ENCODE measurements around the gene NADSYN1. TPM values are rescaled to one million over a fixed set of nuclear protein-coding genes. Genes with fewer than 3 reads are reported as not detected.

Gene NADSYN1
- total and polyA plus RNA-seq, 10 donors: 68.4 to 137 (median 105) TPM

DNA sequence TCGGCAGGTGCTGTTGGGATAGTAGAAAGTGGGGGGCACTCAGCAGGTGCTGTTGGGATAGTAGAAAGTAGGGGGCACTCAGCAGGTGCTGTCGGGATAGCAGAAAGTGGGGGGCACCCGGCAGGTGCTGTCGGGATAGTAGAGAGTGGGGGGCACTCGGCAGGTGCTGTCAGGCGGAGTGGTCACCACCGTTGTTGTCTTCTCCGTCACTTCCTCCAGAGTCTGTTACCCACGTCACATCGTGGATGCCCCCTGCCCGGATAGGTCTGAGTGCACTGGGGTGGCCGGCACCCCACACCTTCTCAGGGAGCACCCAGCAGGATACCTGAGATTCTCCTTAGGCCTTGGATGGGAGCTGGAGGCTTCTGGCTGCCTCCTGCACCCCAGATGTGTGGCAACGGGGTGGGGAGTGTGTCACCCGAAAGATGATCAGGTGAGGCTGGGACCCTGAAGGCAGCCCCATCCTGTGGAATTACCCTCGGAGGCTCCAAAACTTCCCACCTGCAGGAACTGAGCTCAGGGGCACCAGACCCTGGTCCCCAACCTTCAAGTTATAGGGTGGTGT lies 50.0 kb downstream of the NADSYN1 start:
- intact Hi-C loops (cut with DNase I; ENCODE audit: low total_unique reads): no loop called here
- WGBS, 5 donors: 94 to 98% (median 96%) methylated on average over 13 to 15 of the region's 15 CpGs
- H3K4me3 ChIP-seq: no peak overlapping the region
- no peak overlapping the region for H3K27ac ChIP-seq
- peaks cover 0 to 21% (median 13%) of the 10 kb centered on the region in 8 donors for H3K9me3 ChIP-seq
- no peak for TF ChIP-seq POLR2AphosphoS5 (IDR thresholded peaks at IDR 0.05)
- TF ChIP-seq, protein P1, sequence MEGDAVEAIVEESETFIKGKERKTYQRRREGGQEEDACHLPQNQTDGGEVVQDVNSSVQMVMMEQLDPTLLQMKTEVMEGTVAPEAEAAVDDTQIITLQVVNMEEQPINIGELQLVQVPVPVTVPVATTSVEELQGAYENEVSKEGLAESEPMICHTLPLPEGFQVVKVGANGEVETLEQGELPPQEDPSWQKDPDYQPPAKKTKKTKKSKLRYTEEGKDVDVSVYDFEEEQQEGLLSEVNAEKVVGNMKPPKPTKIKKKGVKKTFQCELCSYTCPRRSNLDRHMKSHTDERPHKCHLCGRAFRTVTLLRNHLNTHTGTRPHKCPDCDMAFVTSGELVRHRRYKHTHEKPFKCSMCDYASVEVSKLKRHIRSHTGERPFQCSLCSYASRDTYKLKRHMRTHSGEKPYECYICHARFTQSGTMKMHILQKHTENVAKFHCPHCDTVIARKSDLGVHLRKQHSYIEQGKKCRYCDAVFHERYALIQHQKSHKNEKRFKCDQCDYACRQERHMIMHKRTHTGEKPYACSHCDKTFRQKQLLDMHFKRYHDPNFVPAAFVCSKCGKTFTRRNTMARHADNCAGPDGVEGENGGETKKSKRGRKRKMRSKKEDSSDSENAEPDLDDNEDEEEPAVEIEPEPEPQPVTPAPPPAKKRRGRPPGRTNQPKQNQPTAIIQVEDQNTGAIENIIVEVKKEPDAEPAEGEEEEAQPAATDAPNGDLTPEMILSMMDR (IDR thresholded peaks at IDR 0.05 in 8 of 11, conservative IDR thresholded peaks at IDR 0.05 in 3 of 11): no peak
- TF ChIP-seq POLR2A (IDR thresholded peaks at IDR 0.05): no peak
- peaks cover 6 to 91% (median 61%) of the 10 kb centered on the region in 6 donors for H3K36me3 ChIP-seq
- DNase-seq: no peak
- H3K4me1 ChIP-seq: peaks cover 0 to 9% (median 0%) of the 10 kb centered on the region in 6 donors
- H3K27me3 ChIP-seq (replicated peaks in 1 of 7): no peaks in the 10 kb centered on the region

DNA sequence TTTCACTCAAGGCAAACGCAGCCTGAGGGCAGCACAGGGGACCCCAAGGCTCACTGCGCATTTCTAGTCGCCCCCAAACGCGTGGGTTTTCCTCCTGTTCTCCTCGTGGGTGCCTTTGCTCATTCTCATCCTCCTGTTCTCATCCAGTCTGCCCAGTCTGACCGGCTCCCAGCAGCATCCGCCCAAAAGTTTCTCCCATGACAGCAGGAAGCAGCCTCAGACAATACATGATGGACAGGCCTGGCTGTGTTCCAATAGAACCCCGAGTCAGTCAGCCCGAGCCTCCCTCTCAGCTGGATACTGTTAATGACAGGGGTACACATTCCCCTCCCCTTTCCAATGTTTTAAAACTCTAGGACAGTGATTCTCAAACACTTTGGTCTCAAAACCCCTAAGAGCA lies 51.5 kb downstream of the NADSYN1 start:
- Histone ChIP-seq H3K4me1 (peaks cover 0 to 9% (median 0%) of the 10 kb centered on the region in 6 donors), H3K4me3 (no peak overlapping the region), H3K9me3 (peaks cover 0 to 35% (median 28%) of the 10 kb centered on the region in 8 donors), H3K27ac (no peak overlapping the region), H3K27me3 (replicated peaks in 1 of 7) (no peaks in the 10 kb centered on the region), H3K36me3 (peaks cover 4 to 75% (median 46%) of the 10 kb centered on the region in 6 donors)
- DNase-seq: no peak
- no peak for TF ChIP-seq POLR2AphosphoS5 (IDR thresholded peaks at IDR 0.05)
- no peak for TF ChIP-seq POLR2A (IDR thresholded peaks at IDR 0.05)
- TF ChIP-seq, protein P1 (IDR thresholded peaks at IDR 0.05 in 8 of 11, conservative IDR thresholded peaks at IDR 0.05 in 3 of 11): no peak
- intact Hi-C loops (cut with DNase I; ENCODE audit: low total_unique reads): no loop called here
- WGBS, 5 donors: 58 to 81% (median 78%) methylated on average over 10 of the region's 10 CpGs

GRCh38 chr11:71505001-71505400 lies 52.0 kb downstream of the NADSYN1 start:
- intact Hi-C loops (cut with DNase I; ENCODE audit: low total_unique reads): no loop called here
- 60 to 79% (median 75%) methylated on average over 2 of the region's 2 CpGs for WGBS, 5 donors
- DNase-seq: no peak
- TF ChIP-seq, protein P1 (IDR thresholded peaks at IDR 0.05 in 8 of 11, conservative IDR thresholded peaks at IDR 0.05 in 3 of 11): no peak
- TF ChIP-seq POLR2AphosphoS5 (IDR thresholded peaks at IDR 0.05) (no peak), POLR2A (IDR thresholded peaks at IDR 0.05) (no peak)
- H3K4me1 ChIP-seq: peaks cover 0 to 9% (median 0%) of the 10 kb centered on the region in 6 donors
- peaks cover 4 to 71% (median 41%) of the 10 kb centered on the region in 6 donors for H3K36me3 ChIP-seq
- H3K4me3 ChIP-seq: no peak overlapping the region
- H3K27ac ChIP-seq: no peak overlapping the region
- no peaks in the 10 kb centered on the region for H3K27me3 ChIP-seq (replicated peaks in 1 of 7)
- peaks cover 0 to 40% (median 32%) of the 10 kb centered on the region in 8 donors for H3K9me3 ChIP-seq

DNA sequence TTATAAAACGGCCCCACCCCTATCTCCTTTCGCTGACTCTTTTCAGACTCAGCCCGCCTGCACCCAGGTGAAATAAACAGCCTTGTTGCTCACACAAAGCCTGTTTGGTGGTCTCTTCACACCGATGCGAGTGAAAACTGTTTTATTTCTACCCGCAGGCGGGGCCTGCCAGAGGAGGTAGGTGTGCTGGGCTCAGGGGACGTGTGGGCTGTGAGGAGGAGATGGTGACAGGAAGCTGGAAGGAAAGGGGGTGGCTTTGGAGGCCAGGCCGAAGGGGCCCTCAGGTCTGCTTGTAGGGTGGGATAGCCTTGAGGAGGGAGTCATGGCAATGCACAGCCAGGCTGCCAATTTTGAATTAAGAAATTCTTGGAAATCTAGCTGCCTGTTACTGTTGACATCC lies 52.8 kb downstream of the NADSYN1 start:
- Histone ChIP-seq H3K27ac (no peak overlapping the region), H3K27me3 (replicated peaks in 1 of 7) (no peaks in the 10 kb centered on the region), H3K9me3 (peaks cover 0 to 47% (median 40%) of the 10 kb centered on the region in 8 donors), H3K4me1 (peaks cover 0 to under 1% (median 0%) of the 10 kb centered on the region in 6 donors), H3K4me3 (no peak overlapping the region), H3K36me3 (peaks cover 4 to 63% (median 33%) of the 10 kb centered on the region in 6 donors)
- no peak for TF ChIP-seq POLR2AphosphoS5 (IDR thresholded peaks at IDR 0.05)
- TF ChIP-seq, protein P1 (IDR thresholded peaks at IDR 0.05 in 8 of 11, conservative IDR thresholded peaks at IDR 0.05 in 3 of 11): no peak
- no peak for TF ChIP-seq POLR2A (IDR thresholded peaks at IDR 0.05)
- DNase-seq: no peak
- 76 to 90% (median 83%) methylated on average over 9 of the region's 9 CpGs for WGBS, 5 donors
- intact Hi-C loops (cut with DNase I; ENCODE audit: low total_unique reads): no loop called here

Measured in spleen (tissue), 11 donors.